WI38 (cell line): ENCODE results near the gene CREB5.

Experiments
- H3K4me3 ChIP-seq: 2 replicates; pipeline ENCODE4 v1.5.1; 2011; ENCODE audit warnings: low read depth, mild to moderate bottlenecking, control low read depth, low read length
- CTCF ChIP-seq: IDR thresholded peaks from 2 replicates; pipeline ENCODE4 v1.5.1; 2012; ENCODE audit warnings: low read depth, mild to moderate bottlenecking, control low read depth, low read length

CREB5 gene

GRCh38 chr7:28588602-28589001, 176.3 kb downstream of the CREB5 start:
- no peak overlapping the region for H3K4me3 ChIP-seq
- no peak for TF ChIP-seq CTCF

GRCh38 chr7:28591041-28591674, 178.8 kb downstream of the CREB5 start:
- no peak for TF ChIP-seq CTCF
- no peak overlapping the region for H3K4me3 ChIP-seq

- TF ChIP-seq CTCF, result no peak
- no peak overlapping the region for H3K4me3 ChIP-seq
Measured at GRCh38 chr7:28591725-28592349, 179.5 kb downstream of the CREB5 start.

GRCh38 chr7:28592861-28593260, 180.5 kb downstream of the CREB5 start:
- TF ChIP-seq CTCF, result no peak
- H3K4me3 ChIP-seq, result no peak overlapping the region

- no peak overlapping the region for H3K4me3 ChIP-seq
- TF ChIP-seq CTCF, result no peak
Measured at GRCh38 chr7:28595076-28595475, 182.8 kb downstream of the CREB5 start.

- TF ChIP-seq CTCF, result no peak
- H3K4me3 ChIP-seq, result no peak overlapping the region
Measured at GRCh38 chr7:28595801-28596200, 183.5 kb downstream of the CREB5 start.

GRCh38 chr7:28596245-28596935, 184.1 kb downstream of the CREB5 start:
- no peak overlapping the region for H3K4me3 ChIP-seq
- TF ChIP-seq CTCF, result no peak
